HG03457 (cell line): ENCODE results near the gene PPP1CA.

Source experiments
- ATAC-seq: cut with Tn5 transposase; IDR thresholded peaks from one replicate; pipeline ENCODE4 v1.9.1; 2021; ENCODE audit warnings: moderate number of reproducible peaks; ENCODE audit not compliant: unreplicated experiment

The PPP1CA gene

GRCh38 chr11:67387518-67387917, 14.1 kb downstream of the PPP1CA start:
- no peak for ATAC-seq

- ATAC-seq = no peak
Observed at GRCh38 chr11:67387069-67387468, 14.6 kb downstream of the PPP1CA start.

DNA sequence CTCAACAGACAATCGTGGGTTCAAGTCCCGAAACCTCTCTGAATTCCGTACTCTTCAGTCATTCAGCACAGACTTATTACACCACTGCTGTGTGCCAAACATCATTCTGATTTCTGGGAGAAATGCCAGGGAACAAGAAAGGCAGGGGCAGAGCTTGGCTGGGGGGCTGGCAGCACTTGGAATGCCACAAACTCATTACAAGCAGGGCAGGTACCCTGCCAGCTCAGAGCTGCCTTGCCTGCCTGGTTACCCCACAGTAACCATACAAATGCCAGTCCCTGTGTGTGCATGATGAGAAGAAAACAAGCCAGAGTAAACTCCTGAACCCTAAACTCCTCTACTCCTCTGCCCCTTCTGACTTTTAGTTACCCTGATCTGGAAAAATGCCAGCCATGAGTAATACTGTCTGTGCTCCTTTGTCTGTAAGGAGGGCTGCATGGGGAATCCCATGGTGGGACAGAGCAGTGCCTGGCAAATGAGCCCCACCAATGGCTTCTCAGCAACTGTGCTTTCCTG, 16.7 kb downstream of the PPP1CA start:
- ATAC-seq = no peak

- ATAC-seq = no peak
Observed at GRCh38 chr11:67382276-67383136, 19.2 kb downstream of the PPP1CA start.

GRCh38 chr11:67381244-67381972, 20.2 kb downstream of the PPP1CA start:
- ATAC-seq = no peak

GRCh38 chr11:67379061-67380058, 22.3 kb downstream of the PPP1CA start:
- no peak for ATAC-seq

DNA sequence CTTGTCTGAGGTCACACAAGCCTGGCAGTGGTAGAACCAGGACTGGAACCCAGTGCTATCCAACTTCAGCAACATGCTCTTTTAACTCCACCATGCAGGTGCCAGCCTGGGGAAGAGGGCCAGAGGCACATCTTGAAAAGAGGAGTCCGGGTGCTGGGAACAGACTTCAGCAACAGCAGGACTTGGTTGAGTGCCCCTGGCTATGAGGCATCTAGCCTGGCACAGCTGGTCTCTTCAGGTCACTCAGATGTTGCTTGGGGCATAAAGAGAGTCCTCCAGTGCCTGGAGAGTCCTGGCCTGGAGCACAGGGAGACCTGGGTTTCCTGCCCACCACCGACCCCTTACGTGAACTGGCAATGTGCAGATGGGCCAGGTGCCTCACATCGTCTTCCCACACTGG, 23.1 kb downstream of the PPP1CA start:
- ATAC-seq = no peak

DNA sequence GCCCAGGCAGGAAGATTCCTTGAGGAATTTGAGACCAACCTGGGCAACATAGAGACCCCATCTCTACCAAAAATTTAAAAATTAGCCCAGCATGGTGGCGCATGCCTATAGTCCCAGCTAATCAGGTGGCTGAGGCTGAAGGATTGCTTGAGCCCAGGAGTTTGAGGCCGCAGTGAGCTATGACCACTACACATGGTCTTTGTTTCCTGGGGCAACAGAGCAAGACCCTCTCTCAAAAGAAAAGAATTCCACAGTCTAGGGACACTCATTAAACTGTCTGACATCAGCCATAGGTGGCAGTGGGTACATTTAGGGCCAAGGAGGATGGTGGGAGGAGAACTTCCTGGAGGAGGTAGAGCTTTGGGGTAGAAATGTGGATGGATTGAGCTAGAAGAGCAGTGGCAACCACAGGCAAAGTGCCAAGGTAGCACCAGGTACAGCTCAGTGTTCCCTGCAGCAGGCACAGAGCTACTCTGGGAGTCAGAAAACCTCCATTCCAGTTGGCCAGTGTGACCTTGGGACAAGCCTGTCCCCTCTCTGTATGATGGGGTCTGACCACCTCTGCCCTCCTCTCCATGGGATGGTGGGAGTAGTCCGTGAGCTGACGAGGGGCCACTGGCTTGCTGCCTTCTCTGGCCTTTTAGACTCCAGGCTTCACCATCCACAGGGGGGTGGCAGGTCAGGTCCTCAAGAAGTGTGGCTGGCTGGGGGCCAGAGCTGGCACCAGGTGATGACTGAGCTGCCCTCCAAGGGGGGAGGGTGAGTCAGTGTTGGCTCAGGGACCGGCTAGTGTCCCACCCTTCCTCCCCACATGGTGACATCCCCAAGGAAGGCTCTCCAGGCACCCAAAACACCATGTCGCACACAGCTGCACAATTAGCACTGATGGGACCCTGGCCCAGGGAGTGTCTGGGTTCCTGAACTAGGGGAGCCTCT, 24.5 kb downstream of the PPP1CA start:
- ATAC-seq = no peak

DNA sequence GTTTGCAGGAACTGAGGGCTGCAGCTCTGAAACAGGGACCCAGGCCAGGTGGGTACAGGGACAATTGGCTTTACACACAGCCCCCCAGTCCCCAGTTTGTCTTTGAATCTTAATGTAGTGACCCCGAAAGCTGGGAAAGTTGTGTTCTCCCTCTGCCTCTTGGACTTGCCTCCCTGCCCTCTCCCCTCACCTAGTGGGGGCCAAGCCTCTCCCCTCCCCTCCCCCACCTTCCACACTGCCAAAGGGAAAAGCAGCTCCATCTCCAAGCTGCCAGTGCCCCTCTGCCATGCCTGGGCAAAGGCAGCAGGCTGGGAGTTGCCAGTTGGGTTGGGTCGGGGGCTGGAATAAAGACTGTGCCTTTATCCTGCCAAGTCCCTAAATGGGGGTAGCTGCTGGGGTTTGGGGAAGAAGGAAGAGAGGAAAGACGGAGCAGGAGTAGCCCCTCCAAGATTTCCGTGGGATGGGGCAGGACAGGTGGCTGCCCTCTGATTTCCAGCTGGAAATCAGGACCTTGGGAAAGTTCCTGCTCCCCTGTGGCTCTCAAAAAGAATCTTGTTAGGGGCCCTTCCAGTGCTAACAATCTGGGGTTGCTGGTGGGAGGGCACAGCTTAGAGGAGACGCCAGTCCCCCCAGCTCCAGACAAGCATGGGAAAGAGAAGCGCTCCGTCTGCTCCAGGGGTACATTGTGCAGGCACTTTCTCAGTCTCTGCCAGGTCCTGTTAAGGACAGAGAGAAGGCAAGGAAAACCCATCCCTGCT, 25.4 kb downstream of the PPP1CA start:
- no peak for ATAC-seq

GRCh38 chr11:67375320-67376055, 26.2 kb downstream of the PPP1CA start:
- ATAC-seq = no peak

- ATAC-seq = no peak
Observed at GRCh38 chr11:67374571-67375281, 26.9 kb downstream of the PPP1CA start.

DNA sequence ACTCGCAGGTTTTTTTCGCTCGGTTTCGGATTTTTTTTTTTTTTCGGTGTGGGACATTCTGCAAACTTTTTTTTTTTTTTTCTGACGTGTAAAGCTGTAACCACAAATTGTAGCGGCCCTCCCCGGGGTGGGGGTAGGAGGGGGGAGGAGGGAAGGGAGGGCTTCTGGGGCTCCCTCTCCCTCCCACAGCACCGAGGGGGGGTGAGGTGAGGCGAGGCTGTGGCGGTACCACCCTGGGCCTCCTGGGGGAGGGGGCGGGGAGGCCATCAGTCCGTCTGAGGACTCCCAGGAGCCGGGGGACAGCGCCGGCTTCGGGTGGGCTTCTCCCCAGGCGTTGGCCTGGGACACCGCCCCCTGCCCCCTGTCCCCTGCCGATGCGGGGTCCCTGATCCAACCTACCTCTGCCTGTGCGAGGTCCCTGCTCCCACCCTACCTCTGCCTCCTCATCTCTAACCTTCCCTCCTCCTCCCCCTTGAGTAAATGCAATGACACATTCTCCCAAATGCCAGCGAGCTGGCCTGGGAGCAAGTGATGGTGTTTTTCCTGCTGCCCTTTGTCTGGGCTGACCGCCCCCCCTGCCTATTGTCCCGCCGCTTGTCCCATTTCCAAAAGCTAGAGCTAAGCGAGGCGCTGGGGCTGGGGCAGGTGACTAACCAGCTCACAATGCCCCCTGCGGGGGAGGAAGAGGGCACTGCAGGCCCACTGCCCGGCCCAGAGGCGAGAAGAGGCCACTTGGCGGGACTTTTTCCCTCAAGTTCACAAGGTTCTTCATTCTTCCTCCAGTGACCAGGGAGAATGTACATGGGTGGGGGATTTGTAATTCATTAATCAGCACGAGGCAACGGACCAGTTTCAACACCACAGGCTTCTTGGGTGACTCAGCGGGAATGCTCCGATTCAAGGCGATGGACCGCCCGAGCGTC, 27.7 kb downstream of the PPP1CA start:
- no peak for ATAC-seq

GRCh38 chr11:67372993-67373647, 28.5 kb downstream of the PPP1CA start, which contains the start of gene CLCF1:
CLCF1 (minus strand) TSS chr11:67373598; CDS start chr11:67373539, 59 bp downstream.
- ATAC-seq = no peak

DNA sequence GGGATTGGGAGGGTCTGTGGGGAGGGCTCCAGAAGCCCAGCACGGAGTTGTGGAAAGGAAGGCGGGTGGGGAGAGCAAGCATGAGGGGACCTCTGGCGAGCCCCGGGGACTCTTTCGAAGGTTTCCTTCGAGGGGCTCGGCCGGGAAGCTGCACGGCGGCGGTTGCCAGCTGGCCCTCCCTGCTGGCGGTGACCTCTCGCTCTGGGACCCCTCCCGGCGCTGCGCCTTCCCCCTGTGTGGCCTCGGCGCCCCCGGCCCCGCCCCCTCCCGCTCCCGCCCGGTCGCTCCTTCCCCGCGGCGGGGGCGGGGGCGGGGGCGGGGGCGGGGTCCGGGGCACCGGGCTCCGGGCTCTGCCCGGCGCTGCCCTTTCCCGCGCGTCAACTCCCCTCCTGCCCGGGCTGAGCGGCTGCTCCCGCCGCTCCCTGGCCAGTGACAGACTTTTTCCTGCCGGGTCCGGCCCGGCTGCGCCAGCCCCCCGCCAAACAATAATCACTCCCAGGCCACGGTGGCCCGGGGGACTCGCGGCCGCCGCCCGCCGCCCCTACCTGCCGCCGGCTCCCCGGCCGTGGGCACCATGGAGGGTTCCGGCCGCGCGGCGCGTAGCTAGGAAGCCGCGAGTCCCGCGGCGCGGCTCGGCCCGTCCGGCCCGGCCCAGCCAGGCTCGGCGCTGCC, 29.2 kb downstream of the PPP1CA start:
- ATAC-seq = no peak

DNA sequence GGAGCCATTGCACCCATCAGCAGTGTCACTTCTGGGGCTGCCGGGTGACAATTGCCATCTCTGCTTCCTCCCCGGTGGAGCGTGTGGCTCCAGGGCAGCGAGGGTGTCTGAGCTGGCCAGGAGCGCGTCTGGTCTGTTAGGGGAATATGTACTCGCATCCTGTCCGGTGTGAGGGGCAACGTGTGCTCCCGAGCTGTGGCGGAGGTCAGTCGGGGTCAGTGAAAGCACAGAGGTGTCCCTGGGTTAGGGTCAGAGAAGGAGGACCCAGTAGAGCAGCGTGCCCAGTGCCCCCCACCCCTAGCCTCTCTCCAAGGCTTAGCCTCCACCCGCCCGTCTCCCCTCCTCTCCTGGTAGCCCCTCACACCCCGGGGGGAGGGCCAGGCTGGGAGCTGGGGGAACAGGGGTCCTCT, 29.7 kb downstream of the PPP1CA start:
- no peak for ATAC-seq
